GM12878 (cell line): ENCODE measurements around the gene ENAH. TPM values are rescaled to one million over a fixed set of nuclear protein-coding genes. Genes with fewer than 3 reads are reported as not detected.

Experiments
- ATAC-seq: fragments of 200-7000 bp; cut with Tn5 transposase; 3 replicates; pipeline ENCODE4 v1.9.1; 2020; ENCODE audit warnings: mild to moderate bottlenecking, moderate library complexity
- BruUV-seq: library from RNA; stranded (reverse); fragments of 400-500 nt; replicated peaks from 2 replicates; lab custom pipeline; 2021; lab: Mats Ljungman, UMichigan
- CTCF ChIA-PET: fragments of 300-600 bp; sonication (Branson Sonifier 250); formaldehyde crosslinking; extraction: SDS; loops from one replicate; lab custom pipeline; 2021; ENCODE audit warnings: inconsistent platforms; lab: Yijun Ruan, JAX
- POLR2A ChIA-PET: fragments of 350-600 bp; formaldehyde crosslinking; extraction: SDS; loops from one replicate; lab custom pipeline; 2021; ENCODE audit warnings: inconsistent platforms; lab: Charles Lee
- RAD21 ChIA-PET: fragments of 300-600 bp; sonication (Branson Sonifier 250); formaldehyde crosslinking; loops from one replicate; lab custom pipeline; 2023; ENCODE audit warnings: antibody characterized with exemption; ENCODE audit not compliant: unreplicated experiment; lab: Charles Lee
- SMC1A ChIA-PET: fragments of 300-600 bp; sonication (Branson Sonifier 250); formaldehyde crosslinking; loops from one replicate; lab custom pipeline; 2023; ENCODE audit not compliant: unreplicated experiment, uncharacterized antibody; lab: Charles Lee
- DNase-seq: peaks from one replicate; pipeline ENCODE4 v3.0.0-alpha.2; 2011; ENCODE audit warnings: low read depth, low spot score
- FAIRE-seq: peaks from 3 replicates; lab custom pipeline; 2011; peaks lifted over from hg19 to GRCh38; lab: Jason Lieb, UNC
- H2AFZ ChIP-seq: 2 replicates; pipeline ENCODE4 v1.6.0; 2011; ENCODE audit warnings: low read depth, low read length, control low read depth; ENCODE audit not compliant: control insufficient read depth
- H3K27ac ChIP-seq: 2 replicates; pipeline ENCODE4 v1.5.1; 2011; ENCODE audit warnings: control low read depth; ENCODE audit not compliant: control insufficient read depth, insufficient read depth
- H3K27me3 ChIP-seq, 2 experiments: replicated peaks in 1 of 2; 2 replicates each; pipeline versions ENCODE4 v1.6.0 to v1.6.1; 2011; ENCODE audit warnings: low read length in 1 of 2; ENCODE audit not compliant: control insufficient read depth in 2 of 2, insufficient read depth in 2 of 2
- H3K36me3 ChIP-seq, 2 experiments: 2 replicates each; pipeline ENCODE4 v1.5.1; 2011; ENCODE audit warnings: low read length in 1 of 2; ENCODE audit not compliant: control insufficient read depth in 2 of 2, insufficient read depth in 2 of 2
- H3K4me1 ChIP-seq: 2 replicates; pipeline ENCODE4 v1.6.1; 2011; ENCODE audit warnings: mild to moderate bottlenecking, low read length, moderate library complexity, mixed read lengths; ENCODE audit not compliant: control insufficient read depth, insufficient read depth
- H3K4me2 ChIP-seq: 2 replicates; pipeline ENCODE4 v1.6.0; 2011; ENCODE audit warnings: control low read depth; ENCODE audit not compliant: control insufficient read depth, insufficient read depth
- H3K4me3 ChIP-seq: fragments of 200-600 bp; sonication (generic); 2 replicates; pipeline ENCODE4 v1.5.1; 2016
- H3K79me2 ChIP-seq: 2 replicates; pipeline ENCODE4 v1.6.0; 2011; ENCODE audit warnings: low read length; ENCODE audit not compliant: control insufficient read depth, insufficient read depth
- H3K9ac ChIP-seq: 2 replicates; pipeline ENCODE4 v1.8.0; 2011; ENCODE audit warnings: low read length, control low read depth, mixed read lengths; ENCODE audit not compliant: control insufficient read depth, insufficient read depth
- H3K9me3 ChIP-seq: replicated peaks from 3 replicates; pipeline ENCODE4 v1.5.1; 2011; ENCODE audit warnings: mild to moderate bottlenecking, low read length; ENCODE audit not compliant: control insufficient read depth, insufficient read depth
- H4K20me1 ChIP-seq: 2 replicates; pipeline ENCODE4 v1.6.0; 2011; ENCODE audit not compliant: control insufficient read depth, insufficient read depth
- FOXK2 ChIP-seq: fragments of 450-650 bp; IDR thresholded peaks from 2 replicates; pipeline ENCODE4 v1.6.1; 2017; ENCODE audit warnings: mild to moderate bottlenecking, moderate library complexity
- HDAC2 ChIP-seq: fragments of 200-600 bp; sonication (generic); IDR thresholded peaks from 2 replicates; pipeline ENCODE4 v1.6.1; 2017
- RUNX3 ChIP-seq: IDR thresholded peaks from 2 replicates; pipeline ENCODE4 v1.6.1; 2012; ENCODE audit warnings: low read length, inconsistent platforms
- SMAD5 ChIP-seq: IDR thresholded peaks from 2 replicates; pipeline ENCODE4 v1.6.1; 2016; ENCODE audit warnings: antibody characterized with exemption, low read depth
- SMC3 ChIP-seq: IDR thresholded peaks from 2 replicates; pipeline ENCODE4 v1.6.1; 2011; ENCODE audit warnings: low read length, improper control_type of control experiment, borderline replicate concordance
- WGBS: methylation state at CpG from one replicate; pipeline ENCODE4 v1.1.6; 2016; ENCODE audit warnings: low lambda C conversion rate; ENCODE audit not compliant: insufficient replicate concordance, insufficient coverage; ENCODE audit errors: missing lambda C conversion rate; 5-methylcytosine and 5-hydroxymethylcytosine counted together
- in situ Hi-C: fragments of 300-500 bp; cut with MboI; formaldehyde crosslinking; loops from 9 replicates; pipeline ENCODE4 v1.14.3; 2018; ENCODE audit warnings: mixed read lengths
- intact Hi-C: fragments of 100-400 bp; cut with micrococcal nuclease; formaldehyde crosslinking; loops from one replicate; pipeline ENCODE4 v1.14.2; 2022; ENCODE audit not compliant: unreplicated experiment
- polyA plus RNA-seq, 11 experiments: library from polyadenylated mRNA; depleted of rRNA in 4 of 11; unstranded in 6 of 11; stranded (reverse) in 5 of 11; fragments of >200 nt; fragmentation: Nextera tagmentation in 4 of 11; fragmentation: Illumina TruSeq in 1 of 11; extraction: Ambion mirVana in 4 of 11; extraction: Trizol in 1 of 11; gene quantifications; 1 replicate in 1 of 11; 2 replicates in 10 of 11; pipeline versions ENCODE4 v1.2.1 to v1.2.3, GENCODE V29; 2011 to 2016; ENCODE audit warnings: inconsistent platforms in 2 of 11, missing spikeins in 2 of 11, low read depth in 1 of 11
- total RNA-seq, 4 experiments: library from RNA; depleted of rRNA in 3 of 4; stranded (reverse); fragments of >200 nt in 3 of 4; fragmentation: Illumina TruSeq in 1 of 4; extraction: Trizol in 1 of 4; gene quantifications; 2 replicates each; pipeline versions ENCODE4 v1.2.1 to v1.2.3, GENCODE V29; 2013 to 2021
- TF ChIP-seq, protein P1 (sequence below): fragments of 450-650 bp; formaldehyde crosslinking; IDR thresholded peaks from 2 replicates; pipeline ENCODE4 v1.4.0; 2020; ENCODE audit warnings: mild to moderate bottlenecking, moderate library complexity

Gene ENAH
- total and polyA plus RNA-seq, 10 of the 15 experiments (the other 5 are each of a cell fraction or from before 2014, with no cell fraction given): under 0.01 to 0.62 (median 0.06) TPM; not detected in 5

DNA sequence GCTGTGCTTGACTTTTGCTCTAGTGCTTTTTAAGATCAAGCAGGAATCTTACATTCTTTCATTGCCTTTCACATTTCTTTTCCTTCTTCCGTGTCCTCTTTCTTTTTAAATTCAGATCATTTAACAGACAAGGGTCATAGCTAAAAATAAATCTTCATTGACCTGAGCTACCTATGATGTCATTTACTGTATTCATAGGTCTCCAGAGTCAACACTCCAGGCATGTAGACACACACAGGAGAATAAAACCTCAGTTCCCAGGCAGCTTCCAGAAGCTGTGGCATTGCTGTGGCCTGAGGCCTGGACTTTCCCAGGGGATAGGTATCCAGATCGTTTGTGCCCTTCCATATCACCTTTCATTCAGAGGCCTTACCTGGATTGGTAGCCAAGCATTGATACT, 38.5 kb upstream of the ENAH start:
- Histone ChIP-seq H3K4me2 (no peak overlapping the region), H4K20me1 (no peaks in the 10 kb centered on the region), H3K36me3 (no peaks in the 10 kb centered on the region), H3K27me3 (peaks cover 0 to 2% of the 10 kb centered on the region in 2 experiments; a peak in 1 of 4 replicates), H3K9me3 (no peaks in the 10 kb centered on the region), H2AFZ (no peak overlapping the region), H3K79me2 (no peaks in the 10 kb centered on the region)
- in situ Hi-C loops (no loop called here), intact Hi-C loops (no loop called here)
- ChIA-PET POLR2A (no interaction called here), RAD21 (no interaction called here), CTCF (interaction anchor here (0.7 kb wide), 1 partner anchor 443 kb away, joined by 3 read pairs; no protein-coding TSS in a partner anchor), SMC1A (no interaction called here)
- no TSS peak for BruUV-seq
- ATAC-seq: no peak
- TF ChIP-seq SMC3 (no peak), FOXK2 (no peak), HDAC2 (no peak), RUNX3 (no peak), SMAD5 (no peak)
- TF ChIP-seq, protein P1, sequence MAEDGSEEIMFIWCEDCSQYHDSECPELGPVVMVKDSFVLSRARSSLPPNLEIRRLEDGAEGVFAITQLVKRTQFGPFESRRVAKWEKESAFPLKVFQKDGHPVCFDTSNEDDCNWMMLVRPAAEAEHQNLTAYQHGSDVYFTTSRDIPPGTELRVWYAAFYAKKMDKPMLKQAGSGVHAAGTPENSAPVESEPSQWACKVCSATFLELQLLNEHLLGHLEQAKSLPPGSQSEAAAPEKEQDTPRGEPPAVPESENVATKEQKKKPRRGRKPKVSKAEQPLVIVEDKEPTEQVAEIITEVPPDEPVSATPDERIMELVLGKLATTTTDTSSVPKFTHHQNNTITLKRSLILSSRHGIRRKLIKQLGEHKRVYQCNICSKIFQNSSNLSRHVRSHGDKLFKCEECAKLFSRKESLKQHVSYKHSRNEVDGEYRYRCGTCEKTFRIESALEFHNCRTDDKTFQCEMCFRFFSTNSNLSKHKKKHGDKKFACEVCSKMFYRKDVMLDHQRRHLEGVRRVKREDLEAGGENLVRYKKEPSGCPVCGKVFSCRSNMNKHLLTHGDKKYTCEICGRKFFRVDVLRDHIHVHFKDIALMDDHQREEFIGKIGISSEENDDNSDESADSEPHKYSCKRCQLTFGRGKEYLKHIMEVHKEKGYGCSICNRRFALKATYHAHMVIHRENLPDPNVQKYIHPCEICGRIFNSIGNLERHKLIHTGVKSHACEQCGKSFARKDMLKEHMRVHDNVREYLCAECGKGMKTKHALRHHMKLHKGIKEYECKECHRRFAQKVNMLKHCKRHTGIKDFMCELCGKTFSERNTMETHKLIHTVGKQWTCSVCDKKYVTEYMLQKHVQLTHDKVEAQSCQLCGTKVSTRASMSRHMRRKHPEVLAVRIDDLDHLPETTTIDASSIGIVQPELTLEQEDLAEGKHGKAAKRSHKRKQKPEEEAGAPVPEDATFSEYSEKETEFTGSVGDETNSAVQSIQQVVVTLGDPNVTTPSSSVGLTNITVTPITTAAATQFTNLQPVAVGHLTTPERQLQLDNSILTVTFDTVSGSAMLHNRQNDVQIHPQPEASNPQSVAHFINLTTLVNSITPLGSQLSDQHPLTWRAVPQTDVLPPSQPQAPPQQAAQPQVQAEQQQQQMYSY: no peak
- TF ChIP-seq, all 136 proteins: peak for 0
- H3K27ac ChIP-seq: no peak overlapping the region
- WGBS: 30% methylated on average over 2 of the region's 2 CpGs
- H3K4me3 ChIP-seq: no peak overlapping the region
- FAIRE-seq (no peak), DNase-seq (no peak)
- H3K9ac ChIP-seq: no peak overlapping the region
- no peaks in the 10 kb centered on the region for H3K4me1 ChIP-seq
